HG03025 (cell line): Measurements from ENCODE around the gene UNC13B.
"Not testable (repeated sequence)": the region's sequence is repeated elsewhere in the genome, so short reads cannot be mapped to it uniquely, and the experiment has no call there.

Experiments used
- ATAC-seq: cut with Tn5 transposase; IDR thresholded peaks from one replicate; pipeline ENCODE4 v1.9.1; 2021; ENCODE audit warnings: mild to moderate bottlenecking, moderate library complexity; ENCODE audit not compliant: unreplicated experiment, low FRiP score

The UNC13B gene

GRCh38 chr9:35220659-35221338 is 59.0 kb downstream of the UNC13B start:
- no peak for ATAC-seq

- ATAC-seq, result no peak
Observed at GRCh38 chr9:35225677-35226076, 63.9 kb downstream of the UNC13B start.

GRCh38 chr9:35226651-35227050 is 64.8 kb downstream of the UNC13B start:
- ATAC-seq, result no peak

GRCh38 chr9:35227284-35227683 is 65.5 kb downstream of the UNC13B start:
- ATAC-seq, result no peak

GRCh38 chr9:35229066-35229778 is 67.4 kb downstream of the UNC13B start:
- ATAC-seq, result no peak

- ATAC-seq, result no peak
Observed at GRCh38 chr9:35229779-35230143, 68.0 kb downstream of the UNC13B start.

GRCh38 chr9:35232867-35233544 is 71.2 kb downstream of the UNC13B start:
- no peak for ATAC-seq

GRCh38 chr9:35236692-35237091 is 74.9 kb downstream of the UNC13B start:
- ATAC-seq, result no peak

- no peak for ATAC-seq
Observed at GRCh38 chr9:35237311-35237710, 75.5 kb downstream of the UNC13B start.

GRCh38 chr9:35245945-35246344 is 84.1 kb downstream of the UNC13B start:
- not testable (repeated sequence) for ATAC-seq

- no peak for ATAC-seq
Observed at GRCh38 chr9:35253075-35253474, 91.3 kb downstream of the UNC13B start.

- ATAC-seq, result no peak
Observed at GRCh38 chr9:35254237-35254636, 92.4 kb downstream of the UNC13B start.

- no peak for ATAC-seq
Observed at GRCh38 chr9:35254984-35255857, 93.4 kb downstream of the UNC13B start.

- ATAC-seq, result no peak
Observed at GRCh38 chr9:35257986-35258659, 96.3 kb downstream of the UNC13B start.

GRCh38 chr9:35258660-35259474 is 97.1 kb downstream of the UNC13B start:
- no peak for ATAC-seq

GRCh38 chr9:35260186-35260585 is 98.4 kb downstream of the UNC13B start:
- ATAC-seq, result no peak

GRCh38 chr9:35262064-35262463 is 100.3 kb downstream of the UNC13B start:
- ATAC-seq, result no peak

GRCh38 chr9:35267710-35268109 is 105.9 kb downstream of the UNC13B start:
- ATAC-seq, result no peak

- ATAC-seq, result no peak
Observed at GRCh38 chr9:35269919-35270318, 108.1 kb downstream of the UNC13B start.
